Gastrocnemius medialis (tissue), 4 donors: Measurements from ENCODE around the gene MACIR. TPM values are rescaled to one million over a fixed set of nuclear protein-coding genes. Genes with fewer than 3 reads are reported as not detected.

Experiments used
- ATAC-seq, 2 donors: fragments of 150-250 bp; one replicate each; pipeline ENCODE4 v1.9.1; 2016
- DNase-seq, 2 donors: peaks; one replicate each; pipeline ENCODE4 v3.0.0-alpha.2; 2019
- H3K27ac ChIP-seq, 4 donors: fragments of 200-600 bp; sonication (generic); 1 replicate in 1 of 4; 2 replicates in 3 of 4; pipeline ENCODE4 v1.5.1; 2016 to 2018; ENCODE audit warnings: mild to moderate bottlenecking in 2 of 4, moderate library complexity in 1 of 4
- H3K27me3 ChIP-seq, 3 donors: fragments of 200-600 bp; sonication (generic) in 2 of 3; 1 replicate in 1 of 3; 2 replicates in 2 of 3; pipeline versions ENCODE4 v1.5.1 to v1.6.0; 2016 to 2019; ENCODE audit warnings: mild to moderate bottlenecking in 1 of 3, moderate library complexity in 1 of 3
- H3K36me3 ChIP-seq, 2 donors: fragments of 200-600 bp; sonication (generic) in 1 of 2; one replicate each; pipeline ENCODE4 v1.5.1; 2017 to 2018
- H3K4me1 ChIP-seq, 2 donors: fragments of 200-600 bp; sonication (generic) in 1 of 2; one replicate each; pipeline ENCODE4 v1.5.1; 2016 to 2017; ENCODE audit warnings: mild to moderate bottlenecking in 2 of 2
- H3K4me3 ChIP-seq, 4 donors: fragments of 200-600 bp; sonication (generic) in 3 of 4; 1 replicate in 1 of 4; 2 replicates in 3 of 4; pipeline ENCODE4 v1.5.1; 2016 to 2019; ENCODE audit warnings: mild to moderate bottlenecking in 2 of 4
- H3K9me3 ChIP-seq, 3 donors: fragments of 200-600 bp; sonication (generic) in 2 of 3; 1 replicate in 1 of 3; 2 replicates in 2 of 3; pipeline ENCODE4 v1.5.1; 2016 to 2019
- POLR2A ChIP-seq, 2 donors: fragments of 450-650 bp; IDR thresholded peaks; one replicate each; pipeline ENCODE4 v1.6.1; 2017; ENCODE audit warnings: antibody characterized with exemption in 2 of 2, mild to moderate bottlenecking in 2 of 2, moderate library complexity in 2 of 2
- in situ Hi-C, 4 donors: fragments of 200-750 bp; cut with MboI; loops; one replicate each; pipeline versions ENCODE4 v1.15.0 to v1.8.0; 2017; ENCODE audit warnings: low sequenced_read_pairs in 4 of 4
- intact Hi-C: fragments of 100-400 bp; cut with DNase I; formaldehyde crosslinking; loops from one replicate; pipeline ENCODE4 v1.15.1; 2023; ENCODE audit warnings: low total_unique reads
- total RNA-seq, 4 donors: library from RNA; depleted of rRNA; stranded (reverse); fragments of >200 nt; gene quantifications; one replicate each; pipeline versions ENCODE4 v1.1.0 to v1.2.3, GENCODE V29; 2016
- TF ChIP-seq, protein P1 (sequence below), 5 experiments: fragments of 450-650 bp in 3 of 5; fragments of 200-600 bp in 2 of 5; sonication (generic) in 2 of 5; IDR thresholded peaks in 4 of 5; conservative IDR thresholded peaks in 1 of 5; 1 replicate in 4 of 5; 2 replicates in 1 of 5; pipeline ENCODE4 v1.5.1; 2016 to 2019; ENCODE audit warnings: antibody characterized with exemption in 5 of 5, mild to moderate bottlenecking in 3 of 5, moderate library complexity in 3 of 5

Gene MACIR, protein sequence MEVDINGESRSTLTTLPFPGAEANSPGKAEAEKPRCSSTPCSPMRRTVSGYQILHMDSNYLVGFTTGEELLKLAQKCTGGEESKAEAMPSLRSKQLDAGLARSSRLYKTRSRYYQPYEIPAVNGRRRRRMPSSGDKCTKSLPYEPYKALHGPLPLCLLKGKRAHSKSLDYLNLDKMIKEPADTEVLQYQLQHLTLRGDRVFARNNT
- 10 to 100 TPM in 3 of 4 donors, 1 to 10 TPM in 1; 8.0 to 26.6 (median 21.7) TPM for total RNA-seq

DNA sequence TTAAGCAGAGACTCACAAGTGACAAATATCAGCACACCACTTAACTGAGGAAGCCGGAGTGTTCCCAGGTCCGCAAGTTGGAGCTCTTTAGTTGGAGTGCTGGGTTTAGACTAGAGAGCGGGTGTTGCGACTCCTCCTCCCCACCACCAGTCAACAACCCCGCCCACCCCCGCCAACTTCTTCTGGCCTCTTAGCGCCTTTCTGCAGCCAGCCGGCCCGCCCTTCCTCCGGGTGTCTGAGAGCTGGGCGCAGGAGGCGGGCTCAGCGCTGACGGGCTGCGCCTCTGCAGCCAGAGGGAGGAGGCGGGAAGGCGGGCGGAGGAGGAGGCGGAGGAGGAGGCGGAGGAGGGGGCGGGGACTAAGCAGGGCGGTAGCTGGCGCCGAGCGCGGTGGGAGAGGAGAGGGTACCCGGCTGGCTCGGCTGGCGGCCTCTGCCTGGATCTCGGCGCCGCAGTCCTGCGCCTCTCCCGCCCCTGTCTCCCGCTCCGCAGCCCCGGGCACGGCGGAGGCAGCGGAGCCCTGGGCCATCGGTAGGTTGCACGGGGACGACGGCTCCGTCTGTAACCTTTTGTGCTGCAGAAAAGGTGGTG is at the start of gene MACIR:
TSS of gene MACIR (plus strand) at position 396 of the 589 bp plus-strand sequence. CDS start 17,157 bp downstream, outside the sequence.
- peak; percentile 83 to 86 for ATAC-seq
- Histone ChIP-seq H3K27ac (peak within 1 kb of the TSS; percentile 81 to 95 (median 92)), H3K27me3 (no peaks in the 10 kb centered on the region), H3K4me1 (peaks cover 41% of the 10 kb centered on the region in 2 donors), H3K4me3 (peak within 1 kb of the TSS; percentile 88 to 98 (median 93)), H3K9me3 (no peaks in the 10 kb centered on the region), H3K36me3 (no peaks in the 10 kb centered on the region)
- intact Hi-C loops (loop anchor here (1.0 to 5.0 kb wide), 3 partner anchors 139 to 929 kb away; partner anchors contain the start of gene NUDT12), in situ Hi-C loops (no loop called here)
- TF ChIP-seq, protein P1, sequence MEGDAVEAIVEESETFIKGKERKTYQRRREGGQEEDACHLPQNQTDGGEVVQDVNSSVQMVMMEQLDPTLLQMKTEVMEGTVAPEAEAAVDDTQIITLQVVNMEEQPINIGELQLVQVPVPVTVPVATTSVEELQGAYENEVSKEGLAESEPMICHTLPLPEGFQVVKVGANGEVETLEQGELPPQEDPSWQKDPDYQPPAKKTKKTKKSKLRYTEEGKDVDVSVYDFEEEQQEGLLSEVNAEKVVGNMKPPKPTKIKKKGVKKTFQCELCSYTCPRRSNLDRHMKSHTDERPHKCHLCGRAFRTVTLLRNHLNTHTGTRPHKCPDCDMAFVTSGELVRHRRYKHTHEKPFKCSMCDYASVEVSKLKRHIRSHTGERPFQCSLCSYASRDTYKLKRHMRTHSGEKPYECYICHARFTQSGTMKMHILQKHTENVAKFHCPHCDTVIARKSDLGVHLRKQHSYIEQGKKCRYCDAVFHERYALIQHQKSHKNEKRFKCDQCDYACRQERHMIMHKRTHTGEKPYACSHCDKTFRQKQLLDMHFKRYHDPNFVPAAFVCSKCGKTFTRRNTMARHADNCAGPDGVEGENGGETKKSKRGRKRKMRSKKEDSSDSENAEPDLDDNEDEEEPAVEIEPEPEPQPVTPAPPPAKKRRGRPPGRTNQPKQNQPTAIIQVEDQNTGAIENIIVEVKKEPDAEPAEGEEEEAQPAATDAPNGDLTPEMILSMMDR (IDR thresholded peaks at IDR 0.05 in 4 of 5, conservative IDR thresholded peaks at IDR 0.05 in 1 of 5) = peak in 1 of 5 experiments; percentile 35
- TF ChIP-seq POLR2A (IDR thresholded peaks at IDR 0.05) = peak; percentile 63 to 80
- DNase-seq = peak; percentile 95 to 97

GRCh38 chr5:103209065-103209464 is 49.5 kb upstream of the MACIR start:
- Histone ChIP-seq H3K4me3 (no peak overlapping the region), H3K36me3 (peaks cover 0 to 7% of the 10 kb centered on the region in 2 donors), H3K27ac (no peak overlapping the region), H3K4me1 (peaks cover 0 to 7% of the 10 kb centered on the region in 2 donors), H3K9me3 (no peaks in the 10 kb centered on the region), H3K27me3 (no peaks in the 10 kb centered on the region)
- in situ Hi-C loops = no loop called here
- intact Hi-C loops = no loop called here
- DNase-seq (no peak), ATAC-seq (no peak)
- TF ChIP-seq, protein P1 (IDR thresholded peaks at IDR 0.05 in 4 of 5, conservative IDR thresholded peaks at IDR 0.05 in 1 of 5) = no peak
- TF ChIP-seq POLR2A (IDR thresholded peaks at IDR 0.05) = no peak

DNA sequence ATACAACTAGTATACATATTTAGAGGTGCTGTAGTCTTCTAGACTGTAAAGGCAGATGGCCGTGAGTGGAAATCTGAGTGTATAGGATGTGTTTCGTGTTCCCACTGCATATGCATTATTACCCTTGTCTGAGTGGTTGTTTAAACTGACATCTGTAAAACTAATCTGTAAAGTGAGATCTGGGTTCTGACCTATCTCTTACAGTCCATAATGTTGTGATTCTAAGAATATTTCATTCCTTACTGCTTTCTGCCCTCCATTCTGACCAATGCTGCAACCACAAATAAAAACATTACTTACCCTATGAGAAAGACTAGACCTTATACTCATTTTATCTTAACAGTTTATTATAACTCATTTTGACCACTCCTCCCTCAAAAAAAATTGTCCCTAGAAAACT is 47.6 kb upstream of the MACIR start:
- ATAC-seq = no peak
- TF ChIP-seq, protein P1 (IDR thresholded peaks at IDR 0.05 in 4 of 5, conservative IDR thresholded peaks at IDR 0.05 in 1 of 5) = no peak
- TF ChIP-seq POLR2A (IDR thresholded peaks at IDR 0.05) = no peak
- Histone ChIP-seq H3K36me3 (no peaks in the 10 kb centered on the region), H3K4me1 (peaks cover 0 to 7% of the 10 kb centered on the region in 2 donors), H3K27me3 (no peaks in the 10 kb centered on the region), H3K9me3 (no peaks in the 10 kb centered on the region), H3K27ac (no peak overlapping the region), H3K4me3 (no peak overlapping the region)
- intact Hi-C loops = no loop called here
- in situ Hi-C loops = no loop called here
- no peak for DNase-seq

DNA sequence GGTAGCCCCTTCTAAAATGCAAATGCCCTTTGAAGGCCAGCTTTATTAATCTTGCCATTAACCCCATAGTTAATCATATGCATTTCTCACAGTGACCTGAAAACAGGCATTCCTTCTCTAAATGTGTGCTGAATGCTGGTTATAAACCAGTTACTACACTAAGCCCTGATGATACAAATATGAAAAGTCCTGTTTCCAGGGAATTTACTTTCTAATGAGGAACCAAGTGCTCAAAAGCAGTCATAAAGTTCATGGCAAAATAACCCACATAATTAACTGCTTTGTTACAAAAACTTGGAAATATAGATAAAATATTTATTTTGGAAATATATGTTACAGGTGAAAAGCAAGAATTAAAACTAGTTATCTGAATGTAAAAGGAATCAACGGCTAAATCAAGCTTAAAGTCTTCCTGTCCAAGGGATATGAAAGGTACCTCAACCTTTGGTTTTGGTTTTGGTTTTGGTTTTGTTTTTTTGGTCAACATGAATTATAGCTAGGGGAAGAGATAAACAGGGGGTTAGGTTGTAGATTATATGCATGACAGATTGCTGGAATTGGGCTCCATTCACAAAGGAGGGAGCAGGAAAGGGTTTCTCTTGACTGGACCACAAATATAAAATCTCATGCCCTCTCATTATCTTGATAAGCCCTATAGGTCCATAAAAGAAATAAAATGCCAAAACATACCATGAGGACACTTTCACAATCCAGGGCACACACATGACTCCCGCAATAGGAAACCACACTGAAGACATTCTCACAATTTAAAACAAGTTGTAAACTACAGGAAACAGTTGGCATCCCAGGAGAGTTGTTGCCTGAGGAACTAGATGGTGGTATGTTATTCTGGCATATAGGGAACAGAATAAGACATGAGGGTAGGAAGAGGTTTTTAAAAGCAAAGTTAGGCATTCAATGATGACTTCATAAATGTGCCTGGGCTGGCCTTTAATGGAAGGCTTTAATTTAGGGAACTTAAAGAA is 46.7 kb upstream of the MACIR start:
- Histone ChIP-seq H3K4me1 (peaks cover 0 to 7% of the 10 kb centered on the region in 2 donors), H3K9me3 (no peaks in the 10 kb centered on the region), H3K27ac (peak overlapping the region in 1 of 4 donors; percentile 23), H3K27me3 (no peaks in the 10 kb centered on the region), H3K36me3 (no peaks in the 10 kb centered on the region), H3K4me3 (no peak overlapping the region)
- intact Hi-C loops = no loop called here
- ATAC-seq = no peak
- DNase-seq = no peak
- TF ChIP-seq, protein P1 (IDR thresholded peaks at IDR 0.05 in 4 of 5, conservative IDR thresholded peaks at IDR 0.05 in 1 of 5) = no peak
- TF ChIP-seq POLR2A (IDR thresholded peaks at IDR 0.05) = no peak
- in situ Hi-C loops = no loop called here
